Endothelial cell of umbilical vein (primary cell): ENCODE results near the gene BIRC3. TPM values are rescaled to one million over a fixed set of nuclear protein-coding genes. Genes with fewer than 3 reads are reported as not detected.

Experiments
- BruUV-seq: library from RNA; stranded (reverse); fragments of 400-500 nt; replicated peaks from 2 replicates; lab custom pipeline; 2021; lab: Mats Ljungman, UMichigan
- CTCF ChIA-PET: fragments of 300-600, 350-600 bp; sonication (Branson Sonifier 250); formaldehyde crosslinking; loops from one replicate; lab custom pipeline; 2021; ENCODE audit warnings: antibody characterized with exemption, inconsistent platforms; lab: Charles Lee
- POLR2A ChIA-PET: fragments of 300-600, 350-600 bp; sonication (Branson Sonifier 250); formaldehyde crosslinking; loops from one replicate; lab custom pipeline; 2021; ENCODE audit warnings: antibody characterized with exemption, inconsistent platforms; lab: Charles Lee
- DNase-seq: peaks from one replicate; pipeline ENCODE4 v3.0.0-alpha.2; 2011; ENCODE audit warnings: low read depth, low spot score
- FAIRE-seq: peaks from 2 replicates; lab custom pipeline; 2011; peaks lifted over from hg19 to GRCh38; lab: Jason Lieb, UNC
- H2AFZ ChIP-seq: 2 replicates; pipeline ENCODE4 v1.6.0; 2012; ENCODE audit warnings: low read depth, low read length, control low read depth, inconsistent platforms
- H3K27ac ChIP-seq: 2 replicates; pipeline ENCODE4 v1.5.1; 2011; ENCODE audit warnings: low read depth, mild to moderate bottlenecking, control low read depth, low read length, moderate library complexity; ENCODE audit not compliant: insufficient read depth
- H3K27me3 ChIP-seq, 2 experiments: 2 replicates each; pipeline versions ENCODE4 v1.6.0 to v1.6.1; 2011; ENCODE audit warnings: low read length in 2 of 2, mixed read lengths in 1 of 2; ENCODE audit not compliant: control insufficient read depth in 2 of 2, insufficient read depth in 2 of 2
- H3K36me3 ChIP-seq, 2 experiments: 2 replicates in 1 of 2; 3 replicates in 1 of 2; pipeline ENCODE4 v1.5.1; 2011; ENCODE audit warnings: low read length in 2 of 2, mild to moderate bottlenecking in 1 of 2, moderate library complexity in 1 of 2; ENCODE audit not compliant: control insufficient read depth in 2 of 2, insufficient read depth in 2 of 2; ENCODE audit errors: extremely low read depth in 1 of 2
- H3K4me1 ChIP-seq: 3 replicates; pipeline ENCODE4 v1.5.1; 2011; ENCODE audit warnings: mild to moderate bottlenecking, low read length; ENCODE audit not compliant: control insufficient read depth, insufficient read depth; ENCODE audit errors: extremely low read depth
- H3K4me2 ChIP-seq: 2 replicates; pipeline ENCODE4 v1.6.1; 2011; ENCODE audit warnings: low read length, control low read depth, mixed read lengths; ENCODE audit not compliant: insufficient read depth
- H3K4me3 ChIP-seq, 3 experiments: fragments of 200-600 bp in 1 of 3; sonication (generic), shearing (Covaris generic) in 1 of 3; replicated peaks in 1 of 3; 2 replicates each; pipeline ENCODE4 v1.5.1; 2011 to 2016; ENCODE audit warnings: control low read depth in 3 of 3, low read length in 3 of 3, mild to moderate bottlenecking in 2 of 3, inconsistent platforms in 1 of 3, low read depth in 1 of 3, moderate library complexity in 1 of 3; ENCODE audit not compliant: insufficient read depth in 1 of 3
- H3K79me2 ChIP-seq: 2 replicates; pipeline ENCODE4 v1.6.0; 2012; ENCODE audit warnings: low read length, inconsistent platforms; ENCODE audit not compliant: control insufficient read depth, insufficient read depth
- H3K9ac ChIP-seq: replicated peaks from 2 replicates; pipeline ENCODE3; 2011; ENCODE audit warnings: low read length, control low read depth; ENCODE audit not compliant: insufficient read depth; ENCODE audit errors: extremely low read depth
- H3K9me1 ChIP-seq: replicated peaks from 3 replicates; pipeline ENCODE4 v1.6.0; 2011; ENCODE audit warnings: mild to moderate bottlenecking, low read length; ENCODE audit not compliant: control insufficient read depth, insufficient read depth; ENCODE audit errors: extremely low read depth
- H3K9me3 ChIP-seq: replicated peaks from 2 replicates; pipeline ENCODE4 v1.5.1; 2012; ENCODE audit warnings: low read length, inconsistent platforms; ENCODE audit not compliant: control insufficient read depth, insufficient read depth
- H4K20me1 ChIP-seq: replicated peaks from 2 replicates; pipeline ENCODE3; 2011; ENCODE audit warnings: mild to moderate bottlenecking, low read length; ENCODE audit not compliant: control insufficient read depth, insufficient read depth; ENCODE audit errors: extremely low read depth
- EZH2 ChIP-seq: IDR thresholded peaks from 2 replicates; pipeline ENCODE4 v1.6.1; 2012; ENCODE audit warnings: borderline replicate concordance, low read depth, mild to moderate bottlenecking, moderate library complexity, low read length, inconsistent platforms; ENCODE audit not compliant: severe bottlenecking
- GATA2 ChIP-seq: IDR thresholded peaks from 2 replicates; pipeline ENCODE4 v1.7.0; 2011; ENCODE audit warnings: low read depth, mild to moderate bottlenecking, moderate library complexity, mixed read lengths, low read length; ENCODE audit not compliant: insufficient read length, insufficient read depth
- JUN ChIP-seq: IDR thresholded peaks from 2 replicates; pipeline ENCODE4 v1.6.1; 2011; ENCODE audit warnings: borderline replicate concordance, low read depth; ENCODE audit not compliant: insufficient read length, insufficient read depth
- POLR2AphosphoS5 ChIP-seq: IDR thresholded peaks from 2 replicates; pipeline ENCODE4 v1.6.1; 2012; ENCODE audit warnings: low read depth, mild to moderate bottlenecking, control low read depth, low read length, moderate library complexity; ENCODE audit not compliant: insufficient read depth
- dilution Hi-C: fragments of 300-500 bp; cut with MboI; formaldehyde crosslinking; loops from one replicate; pipeline ENCODE4 v1.15.0; 2019; ENCODE audit warnings: low sequenced_read_pairs; ENCODE audit not compliant: extremely low pct_ligation_motif_present
- intact Hi-C: fragments of 100-400 bp; cut with micrococcal nuclease; formaldehyde crosslinking; loops from one replicate; pipeline ENCODE4 v1.10.0; 2022
- polyA plus RNA-seq, 4 experiments: library from polyadenylated mRNA; depleted of rRNA in 3 of 4; stranded (reverse) in 3 of 4; unstranded in 1 of 4; fragments of >200 nt; gene quantifications; 2 replicates each; pipeline versions ENCODE4 v1.2.1 to v1.2.3, GENCODE V29; 2011 to 2012; ENCODE audit warnings: missing spikeins in 1 of 4
- total RNA-seq: library from RNA; stranded (reverse); gene quantifications from 2 replicates; pipeline ENCODE4 v1.2.3, GENCODE V29; 2021

The BIRC3 gene
- total and polyA plus RNA-seq, 2 donors (not counting 3 experiments of a cell fraction or from before 2014, with no cell fraction given): 0.28 to 1.4 TPM

- TF ChIP-seq GATA2 (no peak), POLR2AphosphoS5 (no peak)
- Histone ChIP-seq H3K36me3 (no peaks in the 10 kb centered on the region), H3K9ac (no peak overlapping the region), H3K4me2 (no peak overlapping the region), H3K4me1 (peaks cover 10% of the 10 kb centered on the region), H3K79me2 (no peaks in the 10 kb centered on the region), H4K20me1 (no peaks in the 10 kb centered on the region), H3K27me3 (peaks cover 3 to 5% of the 10 kb centered on the region in 2 experiments), H3K9me3 (no peaks in the 10 kb centered on the region), H3K4me3 (no peak overlapping the region), H2AFZ (no peak overlapping the region), H3K9me1 (no peaks in the 10 kb centered on the region), H3K27ac (no peak overlapping the region)
- intact Hi-C loops: no loop called here
- ChIA-PET CTCF (interaction anchor here (1.0 to 2.2 kb wide), 2 partner anchors 8 to 66 kb away, joined by 4 to 6 read pairs; no protein-coding TSS in a partner anchor), POLR2A (no interaction called here)
- FAIRE-seq: no peak
- no peak for DNase-seq
- dilution Hi-C loops: no loop called here
- BruUV-seq: no TSS peak
Observed at GRCh38 chr11:102276362-102276761, 40.9 kb upstream of the BIRC3 start.

GRCh38 chr11:102276783-102277182 is 40.5 kb upstream of the BIRC3 start:
- Histone ChIP-seq H3K27me3 (peaks cover 3 to 5% of the 10 kb centered on the region in 2 experiments), H4K20me1 (no peaks in the 10 kb centered on the region), H2AFZ (no peak overlapping the region), H3K4me3 (no peak overlapping the region), H3K9me3 (no peaks in the 10 kb centered on the region), H3K79me2 (no peaks in the 10 kb centered on the region), H3K4me2 (peak overlapping the region; percentile 25), H3K9me1 (no peaks in the 10 kb centered on the region), H3K27ac (no peak overlapping the region), H3K9ac (no peak overlapping the region), H3K36me3 (no peaks in the 10 kb centered on the region), H3K4me1 (peaks cover 10% of the 10 kb centered on the region)
- ChIA-PET POLR2A (no interaction called here), CTCF (interaction anchor here (1.0 to 2.2 kb wide), 2 partner anchors 9 to 65 kb away, joined by 4 to 6 read pairs; no protein-coding TSS in a partner anchor)
- DNase-seq: peak; percentile 51
- peak; percentile 78 for FAIRE-seq
- TF ChIP-seq JUN (peak; percentile 9), EZH2 (no peak)
- BruUV-seq: no TSS peak
- intact Hi-C loops (no loop called here), dilution Hi-C loops (no loop called here)
